ENCODE measurements around the gene IMPG1. TPM values are rescaled to one million over a fixed set of nuclear protein-coding genes. Genes with fewer than 3 reads are reported as not detected.

Gene IMPG1
- total RNA-seq, 1 experiment from 2014 or later = not detected

DNA sequence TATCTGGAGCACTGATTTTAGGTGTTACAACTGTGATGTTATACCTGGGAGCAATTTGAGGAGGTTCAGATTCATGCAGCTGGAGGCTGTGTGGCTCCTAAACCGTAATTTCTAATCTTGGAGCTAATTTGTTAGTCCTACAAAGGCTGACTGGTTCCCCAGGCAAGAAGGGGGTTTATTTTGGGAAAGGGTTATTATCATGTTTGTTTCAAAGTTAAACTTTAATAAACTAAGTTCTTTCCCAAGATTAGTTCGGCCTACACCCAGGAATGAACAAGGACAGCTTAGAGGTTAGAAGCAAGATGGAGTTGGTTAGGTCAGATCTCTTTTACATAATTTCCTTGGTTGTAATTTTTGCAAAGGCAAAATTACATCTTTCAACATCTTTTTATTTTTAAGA is 187.6 kb downstream of the IMPG1 start:
- peaks cover 6 to 30% (median 29%) of the 10 kb centered on the region in 3 experiments for H3K36me3 Mint-ChIP-seq (ENCODE audit: insufficient read depth in 1 of 3, low read depth in 3 of 3)
- H3K56ac ChIP-seq (ENCODE audit: insufficient read length, low read depth, low read length) = no peak overlapping the region
- H2BK15ac ChIP-seq (ENCODE audit: low read depth, low read length) = no peak overlapping the region
- H2BK20ac ChIP-seq (ENCODE audit: low read depth, low read length, poor library complexity, severe bottlenecking) = no peak overlapping the region
- DNase-seq = no peak
- no peak overlapping the region for H3K27ac Mint-ChIP-seq
- H3K4ac ChIP-seq (ENCODE audit: low read depth, low read length) = no peak overlapping the region
- no peak overlapping the region for H3K18ac ChIP-seq (ENCODE audit: insufficient read length, low read depth, low read length)
- H3K4me3 Mint-ChIP-seq = no peak overlapping the region
- no peak overlapping the region for H3K14ac ChIP-seq (ENCODE audit: insufficient read depth, low read length)
- no peak overlapping the region for H4K8ac ChIP-seq (replicated peaks; ENCODE audit: insufficient read length, low read depth, low read length)
- H3K27ac ChIP-seq (ENCODE audit: insufficient read length, low read depth, low read length) = no peak overlapping the region
- H3K79me2 ChIP-seq (ENCODE audit: insufficient read depth, low read length) = no peaks in the 10 kb centered on the region
- no peak overlapping the region for H2AFZ ChIP-seq (ENCODE audit: low read length)
- H3K9ac ChIP-seq (ENCODE audit: extremely low read depth, insufficient read length, low read length) = no peak overlapping the region
- no peaks in the 10 kb centered on the region for H3K9me3 ChIP-seq (ENCODE audit: control insufficient read depth, low read depth, low read length)
- no peak overlapping the region for H3K23ac ChIP-seq (ENCODE audit: insufficient read length, low read depth, low read length)
- no peaks in the 10 kb centered on the region for H3K27me3 Mint-ChIP-seq (ENCODE audit: low read depth)
- no peaks in the 10 kb centered on the region for H3K9me3 Mint-ChIP-seq
- no peak overlapping the region for H3T11ph ChIP-seq (ENCODE audit: low read length)
- H3K27me3 ChIP-seq (ENCODE audit: insufficient read depth, low read length) = no peaks in the 10 kb centered on the region
- no peaks in the 10 kb centered on the region for H3K4me1 ChIP-seq (ENCODE audit: insufficient read depth, low read length)
- H4K91ac ChIP-seq (ENCODE audit: insufficient read length, low read depth, low read length) = no peak overlapping the region
- H3K23me2 ChIP-seq (ENCODE audit: insufficient read length, low read depth, low read length, poor library complexity, severe bottlenecking) = no peaks in the 10 kb centered on the region
- no peak overlapping the region for H4K5ac ChIP-seq (ENCODE audit: insufficient read length, low read depth, low read length)
- WGBS (ENCODE audit: extremely low coverage, insufficient read length, low lambda C conversion rate) = no CpG with 5 or more reads among the region's 2 CpGs
- TF ChIP-seq, protein P1, sequence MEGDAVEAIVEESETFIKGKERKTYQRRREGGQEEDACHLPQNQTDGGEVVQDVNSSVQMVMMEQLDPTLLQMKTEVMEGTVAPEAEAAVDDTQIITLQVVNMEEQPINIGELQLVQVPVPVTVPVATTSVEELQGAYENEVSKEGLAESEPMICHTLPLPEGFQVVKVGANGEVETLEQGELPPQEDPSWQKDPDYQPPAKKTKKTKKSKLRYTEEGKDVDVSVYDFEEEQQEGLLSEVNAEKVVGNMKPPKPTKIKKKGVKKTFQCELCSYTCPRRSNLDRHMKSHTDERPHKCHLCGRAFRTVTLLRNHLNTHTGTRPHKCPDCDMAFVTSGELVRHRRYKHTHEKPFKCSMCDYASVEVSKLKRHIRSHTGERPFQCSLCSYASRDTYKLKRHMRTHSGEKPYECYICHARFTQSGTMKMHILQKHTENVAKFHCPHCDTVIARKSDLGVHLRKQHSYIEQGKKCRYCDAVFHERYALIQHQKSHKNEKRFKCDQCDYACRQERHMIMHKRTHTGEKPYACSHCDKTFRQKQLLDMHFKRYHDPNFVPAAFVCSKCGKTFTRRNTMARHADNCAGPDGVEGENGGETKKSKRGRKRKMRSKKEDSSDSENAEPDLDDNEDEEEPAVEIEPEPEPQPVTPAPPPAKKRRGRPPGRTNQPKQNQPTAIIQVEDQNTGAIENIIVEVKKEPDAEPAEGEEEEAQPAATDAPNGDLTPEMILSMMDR (conservative IDR thresholded peaks at IDR 0.05) = no peak
- no peaks in the 10 kb centered on the region for H4K20me1 ChIP-seq (ENCODE audit: control insufficient read depth, insufficient read depth, insufficient read length)
- no peak overlapping the region for H2AK5ac ChIP-seq (ENCODE audit: insufficient read length, low read length)
- no peak overlapping the region for H2BK5ac ChIP-seq (ENCODE audit: insufficient read length, low read length)
- H2BK120ac ChIP-seq (ENCODE audit: low read depth, low read length, poor library complexity, severe bottlenecking) = no peak overlapping the region
- H2BK12ac ChIP-seq (ENCODE audit: insufficient read length, low read depth, low read length) = no peak overlapping the region
- H3K4me2 ChIP-seq (ENCODE audit: insufficient read depth, insufficient read length, low read length) = no peak overlapping the region
- no peaks in the 10 kb centered on the region for H3K79me1 ChIP-seq (ENCODE audit: insufficient read depth, low read depth, low read length, poor library complexity, severe bottlenecking)
- peaks cover 8 to 10% of the 10 kb centered on the region in 2 experiments for H3K4me1 Mint-ChIP-seq
